DMS153 (cell line): ENCODE data around the gene ARID2.

Source experiments
- DNase-seq: peaks from one replicate; lab custom pipeline; 2025; lab: John Stamatoyannopoulos, UW

ARID2 gene

GRCh38 chr12:45938566-45938965 is 209.1 kb downstream of the ARID2 start:
- no peak for DNase-seq

DNA sequence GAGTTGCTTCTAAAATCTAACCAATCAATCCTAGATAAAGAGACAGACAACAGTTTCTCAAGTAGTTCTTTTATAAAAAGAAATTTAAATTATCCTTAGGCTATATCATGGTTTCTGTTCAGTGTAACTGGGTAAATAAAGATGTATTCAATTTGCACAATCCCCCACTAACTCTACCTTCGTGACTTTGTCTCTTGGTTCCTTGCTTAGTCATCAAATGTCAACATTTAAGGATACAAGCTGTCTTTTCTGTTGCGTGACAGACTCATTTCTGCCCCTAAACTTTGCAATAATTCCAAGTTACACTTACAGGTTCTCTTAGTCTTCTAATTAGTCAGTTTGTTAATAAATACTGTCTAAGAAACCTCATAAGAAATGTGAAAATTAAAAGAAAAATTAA is 210.3 kb downstream of the ARID2 start:
- DNase-seq = no peak

DNA sequence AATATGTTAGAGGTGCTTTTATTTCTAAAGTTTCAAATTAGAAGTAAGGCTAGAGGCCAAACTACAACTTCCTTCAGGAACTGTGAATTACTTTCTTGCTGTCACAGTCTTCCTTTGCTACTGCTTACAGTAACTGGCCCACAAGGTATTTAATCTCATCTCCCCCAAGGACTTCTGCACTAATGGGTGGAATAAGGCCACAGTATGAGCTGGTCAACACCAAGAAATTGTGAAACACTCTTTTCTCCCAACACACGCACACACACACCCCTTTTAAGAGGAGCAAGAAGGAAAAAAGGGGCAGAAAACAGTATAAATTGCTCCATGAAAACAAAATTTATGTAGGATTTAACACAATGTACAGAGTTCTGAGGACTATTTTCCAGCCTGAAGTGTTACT is 215.3 kb downstream of the ARID2 start:
- no peak for DNase-seq

DNA sequence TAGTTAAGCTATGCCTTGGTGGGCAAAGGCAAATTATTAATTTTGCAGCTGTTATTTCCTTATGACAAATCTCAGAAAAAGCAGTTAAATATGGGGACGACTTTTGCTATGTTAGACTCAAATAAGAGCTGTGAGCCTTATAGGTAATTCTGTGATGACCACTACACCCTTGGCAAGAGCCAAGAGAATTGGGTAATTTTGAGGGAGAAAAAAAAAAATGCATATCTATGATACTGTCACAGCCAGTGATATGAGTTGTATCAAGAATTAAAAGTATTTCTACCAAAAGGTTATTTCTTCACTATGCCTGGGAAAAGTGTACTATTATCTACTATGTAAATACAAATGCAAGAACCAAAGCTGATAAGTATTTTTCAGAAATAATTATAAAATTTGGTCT is 216.9 kb downstream of the ARID2 start:
- DNase-seq = no peak

DNA sequence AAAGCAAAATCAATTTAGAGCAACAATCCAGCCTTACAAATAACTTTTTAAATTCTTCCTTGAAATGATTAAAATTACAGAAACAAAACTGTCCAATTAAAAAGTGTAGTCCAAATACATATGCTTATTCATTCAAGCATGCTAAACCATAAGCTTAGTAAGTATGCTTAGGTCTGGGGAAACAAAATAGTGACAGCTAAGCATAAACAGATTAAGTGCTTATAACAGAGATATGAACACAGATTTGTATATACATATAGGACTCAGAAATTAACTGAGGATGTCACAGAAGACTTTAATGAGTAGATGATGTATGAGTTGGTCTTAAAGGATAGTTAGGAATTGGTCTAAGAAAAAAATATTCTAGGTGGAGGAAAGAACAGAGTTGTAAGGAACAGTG is 219.0 kb downstream of the ARID2 start:
- DNase-seq = no peak
